ENCODE results near the gene ANKRD12. TPM values are rescaled to one million over a fixed set of nuclear protein-coding genes. Genes with fewer than 3 reads are reported as not detected.
"Not testable (repeated sequence)": the region's sequence is repeated elsewhere in the genome, so short reads cannot be mapped to it uniquely, and the experiment has no call there.

The ANKRD12 gene
- total RNA-seq, 1 experiment from 2014 or later, result 43.4 TPM

DNA sequence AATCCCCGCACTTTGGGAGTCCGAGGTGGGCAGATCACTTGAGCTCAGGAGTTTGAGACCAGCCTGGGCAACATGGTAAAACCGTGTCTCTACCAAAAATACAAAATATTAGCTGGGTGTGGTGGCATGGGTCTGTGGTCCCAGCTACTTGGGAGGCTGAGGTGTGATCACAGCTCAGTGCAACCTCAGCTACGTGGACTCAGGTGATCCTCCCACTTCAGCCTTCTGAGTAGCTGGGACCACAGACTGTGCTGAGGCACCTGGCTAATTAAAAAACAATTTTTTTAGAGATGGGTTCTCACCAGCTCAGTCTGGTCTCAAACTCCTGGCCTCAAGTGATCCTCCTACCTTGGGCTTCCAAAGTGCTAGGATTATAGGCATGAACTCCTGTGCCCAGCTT lies 23.4 kb downstream of the ANKRD12 start:
- TF ChIP-seq CREB1 (CRISPR knock-in tag; IDR thresholded peaks at IDR 0.05) (no peak), SMAD3 (CRISPR knock-in tag; IDR thresholded peaks at IDR 0.05; ENCODE audit: borderline replicate concordance) (no peak), RORB (CRISPR knock-in tag; IDR thresholded peaks at IDR 0.05) (no peak), CBFB (CRISPR knock-in tag; IDR thresholded peaks at IDR 0.05; ENCODE audit: low read depth) (no peak), FOXP1 (CRISPR knock-in tag; IDR thresholded peaks at IDR 0.05; ENCODE audit: borderline replicate concordance) (no peak), ETV6 (CRISPR knock-in tag; IDR thresholded peaks at IDR 0.05) (no peak), ZNF263 (CRISPR knock-in tag; IDR thresholded peaks at IDR 0.05; ENCODE audit: low read depth) (no peak), NFYB (CRISPR knock-in tag; conservative IDR thresholded peaks at IDR 0.05; ENCODE audit: low read depth) (no peak), SMAD4 (CRISPR knock-in tag; IDR thresholded peaks at IDR 0.05) (no peak), RELA (CRISPR knock-in tag; IDR thresholded peaks at IDR 0.05; ENCODE audit: borderline replicate concordance) (no peak)
- TF ChIP-seq, protein P1, sequence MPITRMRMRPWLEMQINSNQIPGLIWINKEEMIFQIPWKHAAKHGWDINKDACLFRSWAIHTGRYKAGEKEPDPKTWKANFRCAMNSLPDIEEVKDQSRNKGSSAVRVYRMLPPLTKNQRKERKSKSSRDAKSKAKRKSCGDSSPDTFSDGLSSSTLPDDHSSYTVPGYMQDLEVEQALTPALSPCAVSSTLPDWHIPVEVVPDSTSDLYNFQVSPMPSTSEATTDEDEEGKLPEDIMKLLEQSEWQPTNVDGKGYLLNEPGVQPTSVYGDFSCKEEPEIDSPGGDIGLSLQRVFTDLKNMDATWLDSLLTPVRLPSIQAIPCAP (CRISPR knock-in tag; IDR thresholded peaks at IDR 0.05), result no peak
- TF ChIP-seq, protein P2, sequence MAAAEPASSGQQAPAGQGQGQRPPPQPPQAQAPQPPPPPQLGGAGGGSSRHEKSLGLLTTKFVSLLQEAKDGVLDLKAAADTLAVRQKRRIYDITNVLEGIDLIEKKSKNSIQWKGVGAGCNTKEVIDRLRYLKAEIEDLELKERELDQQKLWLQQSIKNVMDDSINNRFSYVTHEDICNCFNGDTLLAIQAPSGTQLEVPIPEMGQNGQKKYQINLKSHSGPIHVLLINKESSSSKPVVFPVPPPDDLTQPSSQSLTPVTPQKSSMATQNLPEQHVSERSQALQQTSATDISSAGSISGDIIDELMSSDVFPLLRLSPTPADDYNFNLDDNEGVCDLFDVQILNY (CRISPR knock-in tag; IDR thresholded peaks at IDR 0.05), result no peak
- TF ChIP-seq, protein P3, sequence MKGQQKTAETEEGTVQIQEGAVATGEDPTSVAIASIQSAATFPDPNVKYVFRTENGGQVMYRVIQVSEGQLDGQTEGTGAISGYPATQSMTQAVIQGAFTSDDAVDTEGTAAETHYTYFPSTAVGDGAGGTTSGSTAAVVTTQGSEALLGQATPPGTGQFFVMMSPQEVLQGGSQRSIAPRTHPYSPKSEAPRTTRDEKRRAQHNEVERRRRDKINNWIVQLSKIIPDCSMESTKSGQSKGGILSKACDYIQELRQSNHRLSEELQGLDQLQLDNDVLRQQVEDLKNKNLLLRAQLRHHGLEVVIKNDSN (CRISPR knock-in tag; IDR thresholded peaks at IDR 0.05), result no peak
- TF ChIP-seq, protein P4, sequence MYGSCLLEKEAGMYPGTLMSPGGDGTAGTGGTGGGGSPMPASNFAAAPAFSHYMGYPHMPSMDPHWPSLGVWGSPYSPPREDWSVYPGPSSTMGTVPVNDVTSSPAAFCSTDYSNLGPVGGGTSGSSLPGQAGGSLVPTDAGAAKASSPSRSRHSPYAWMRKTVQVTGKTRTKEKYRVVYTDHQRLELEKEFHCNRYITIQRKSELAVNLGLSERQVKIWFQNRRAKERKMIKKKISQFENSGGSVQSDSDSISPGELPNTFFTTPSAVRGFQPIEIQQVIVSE (CRISPR knock-in tag; IDR thresholded peaks at IDR 0.05; ENCODE audit: borderline replicate concordance), result no peak
- TF ChIP-seq, protein P5, sequence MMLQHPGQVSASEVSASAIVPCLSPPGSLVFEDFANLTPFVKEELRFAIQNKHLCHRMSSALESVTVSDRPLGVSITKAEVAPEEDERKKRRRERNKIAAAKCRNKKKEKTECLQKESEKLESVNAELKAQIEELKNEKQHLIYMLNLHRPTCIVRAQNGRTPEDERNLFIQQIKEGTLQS (CRISPR knock-in tag; conservative IDR thresholded peaks at IDR 0.05), result no peak
- TF ChIP-seq, protein P6, sequence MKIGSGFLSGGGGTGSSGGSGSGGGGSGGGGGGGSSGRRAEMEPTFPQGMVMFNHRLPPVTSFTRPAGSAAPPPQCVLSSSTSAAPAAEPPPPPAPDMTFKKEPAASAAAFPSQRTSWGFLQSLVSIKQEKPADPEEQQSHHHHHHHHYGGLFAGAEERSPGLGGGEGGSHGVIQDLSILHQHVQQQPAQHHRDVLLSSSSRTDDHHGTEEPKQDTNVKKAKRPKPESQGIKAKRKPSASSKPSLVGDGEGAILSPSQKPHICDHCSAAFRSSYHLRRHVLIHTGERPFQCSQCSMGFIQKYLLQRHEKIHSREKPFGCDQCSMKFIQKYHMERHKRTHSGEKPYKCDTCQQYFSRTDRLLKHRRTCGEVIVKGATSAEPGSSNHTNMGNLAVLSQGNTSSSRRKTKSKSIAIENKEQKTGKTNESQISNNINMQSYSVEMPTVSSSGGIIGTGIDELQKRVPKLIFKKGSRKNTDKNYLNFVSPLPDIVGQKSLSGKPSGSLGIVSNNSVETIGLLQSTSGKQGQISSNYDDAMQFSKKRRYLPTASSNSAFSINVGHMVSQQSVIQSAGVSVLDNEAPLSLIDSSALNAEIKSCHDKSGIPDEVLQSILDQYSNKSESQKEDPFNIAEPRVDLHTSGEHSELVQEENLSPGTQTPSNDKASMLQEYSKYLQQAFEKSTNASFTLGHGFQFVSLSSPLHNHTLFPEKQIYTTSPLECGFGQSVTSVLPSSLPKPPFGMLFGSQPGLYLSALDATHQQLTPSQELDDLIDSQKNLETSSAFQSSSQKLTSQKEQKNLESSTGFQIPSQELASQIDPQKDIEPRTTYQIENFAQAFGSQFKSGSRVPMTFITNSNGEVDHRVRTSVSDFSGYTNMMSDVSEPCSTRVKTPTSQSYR (CRISPR knock-in tag; IDR thresholded peaks at IDR 0.05), result no peak
- ChIA-PET POLR2A (no interaction called here), CTCF (interaction anchor here (0.6 kb wide), 1 partner anchor 12 kb away, joined by 3 read pairs; no protein-coding TSS in a partner anchor)
- Mint-ChIP-seq H3K27me3 (ENCODE audit: low read depth) (peaks cover 2% of the 10 kb centered on the region; the same call in 1 of the 2 replicates), H3K9me3 (peaks cover 34% of the 10 kb centered on the region), H3K4me3 (no peak overlapping the region), H3K36me3 (peaks cover 29% of the 10 kb centered on the region), H3K4me1 (no peaks in the 10 kb centered on the region), H3K27ac (no peak overlapping the region)
- DNase-seq (ENCODE audit: low spot score), result no peak
- no peak for ATAC-seq

DNA sequence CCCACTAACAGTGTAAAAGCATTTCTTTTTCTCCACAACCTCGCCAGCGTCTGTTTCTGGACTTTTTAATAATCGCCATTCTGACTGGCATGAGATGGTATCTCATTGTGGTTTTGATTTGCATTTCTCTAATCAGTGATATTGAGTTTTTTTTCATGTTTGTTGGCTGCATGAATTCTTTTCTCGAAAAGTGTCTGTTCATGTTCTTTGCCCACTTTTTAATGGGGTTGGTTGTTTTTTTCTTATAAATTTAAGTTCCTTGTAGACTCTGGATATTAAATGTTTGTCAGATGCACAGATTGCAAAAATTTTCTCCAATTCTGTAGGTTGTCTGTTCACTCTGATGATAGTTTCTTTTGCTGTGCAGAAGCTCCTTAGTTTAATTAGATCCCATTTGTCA lies 26.1 kb downstream of the ANKRD12 start:
- H3K9me3 Mint-ChIP-seq, result peaks cover 37% of the 10 kb centered on the region
- CTCF ChIA-PET; H3K27me3 Mint-ChIP-seq (ENCODE audit: low read depth); H3K4me3 Mint-ChIP-seq; H3K27ac Mint-ChIP-seq; ATAC-seq; DNase-seq (ENCODE audit: low spot score); H3K4me1 Mint-ChIP-seq; POLR2A ChIA-PET: not testable (repeated sequence)
- H3K36me3 Mint-ChIP-seq, result peaks cover 33% of the 10 kb centered on the region

DNA sequence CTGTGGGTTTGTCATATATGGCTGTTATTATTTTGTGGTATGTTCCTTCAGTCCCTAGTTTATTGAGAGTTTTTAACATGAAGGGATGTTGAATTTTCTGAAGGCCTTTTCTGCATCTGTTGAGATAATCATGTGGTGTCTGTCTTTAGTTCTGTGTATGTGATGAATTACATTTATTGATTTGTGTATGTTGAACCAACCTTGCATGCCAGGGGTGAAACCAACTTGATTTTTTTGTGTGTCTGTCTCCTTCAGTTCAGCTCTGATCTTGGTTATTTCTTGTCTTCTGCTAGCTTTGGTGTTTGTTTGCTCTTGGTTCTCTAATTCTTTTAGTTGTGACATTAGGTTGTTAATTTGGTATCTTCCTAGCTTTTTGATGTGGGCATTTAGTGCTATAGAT lies 27.6 kb downstream of the ANKRD12 start:
- ATAC-seq; CTCF ChIA-PET; DNase-seq (ENCODE audit: low spot score); H3K4me1 Mint-ChIP-seq; POLR2A ChIA-PET; H3K27ac Mint-ChIP-seq; H3K27me3 Mint-ChIP-seq (ENCODE audit: low read depth); H3K4me3 Mint-ChIP-seq: not testable (repeated sequence)
- Mint-ChIP-seq H3K9me3 (peaks cover 39% of the 10 kb centered on the region), H3K36me3 (peaks cover 34% of the 10 kb centered on the region)

DNA sequence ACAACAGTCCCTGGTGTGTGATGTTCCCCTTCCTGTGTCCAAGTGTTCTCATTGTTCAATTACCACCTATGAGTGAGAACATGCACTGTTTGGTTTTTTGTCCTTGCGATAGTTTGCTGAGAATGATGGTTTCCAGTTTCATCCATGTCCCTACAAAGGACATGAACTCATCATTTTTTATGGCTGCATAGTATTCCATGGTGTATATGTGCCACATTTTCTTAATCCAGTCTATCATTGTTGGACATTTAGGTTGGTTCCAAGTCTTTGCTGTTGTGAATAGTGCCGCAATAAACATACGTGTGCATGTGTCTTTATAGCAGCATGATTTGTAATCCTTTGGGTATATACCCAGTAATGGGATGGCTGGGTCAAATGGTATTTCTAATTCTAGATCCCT lies 29.3 kb downstream of the ANKRD12 start:
- CTCF ChIA-PET; H3K27ac Mint-ChIP-seq; DNase-seq (ENCODE audit: low spot score); ATAC-seq; H3K4me3 Mint-ChIP-seq; POLR2A ChIA-PET; H3K4me1 Mint-ChIP-seq; H3K27me3 Mint-ChIP-seq (ENCODE audit: low read depth): not testable (repeated sequence)
- Mint-ChIP-seq H3K36me3 (peaks cover 47% of the 10 kb centered on the region), H3K9me3 (peaks cover 48% of the 10 kb centered on the region)

DNA sequence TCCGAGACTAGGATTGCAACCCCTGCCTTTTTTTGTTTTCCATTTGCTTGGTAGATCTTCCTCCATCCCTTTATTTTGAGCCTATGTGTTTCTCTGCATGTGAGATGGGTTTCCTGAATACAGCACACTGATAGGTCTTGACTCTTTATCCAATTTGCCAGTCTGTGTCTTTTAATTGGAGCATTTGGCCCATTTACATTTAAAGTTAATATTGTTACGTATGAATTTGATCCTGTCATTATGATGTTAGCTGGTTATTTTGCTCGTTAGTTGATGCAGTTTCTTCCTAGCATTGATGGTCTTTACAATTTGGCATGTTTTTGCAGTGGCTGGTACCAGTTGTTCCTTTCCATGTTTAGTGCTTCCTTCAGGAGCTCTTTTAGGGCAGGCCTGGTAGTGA lies 32.9 kb downstream of the ANKRD12 start:
- H3K27me3 Mint-ChIP-seq (ENCODE audit: low read depth); DNase-seq (ENCODE audit: low spot score); H3K4me1 Mint-ChIP-seq; POLR2A ChIA-PET; H3K27ac Mint-ChIP-seq; CTCF ChIA-PET; H3K4me3 Mint-ChIP-seq; ATAC-seq: not testable (repeated sequence)
- Mint-ChIP-seq H3K9me3 (peaks cover 27% of the 10 kb centered on the region), H3K36me3 (peaks cover 30% of the 10 kb centered on the region)
